Ovary (tissue), 3 donors: ENCODE results near the gene GOT1.

Source experiments
- EP300 ChIP-seq: sonication (generic); formaldehyde crosslinking; IDR thresholded peaks from one replicate; pipeline ENCODE4 v1.6.1; 2017; ENCODE audit warnings: antibody characterized with exemption
- POLR2A ChIP-seq: fragments of 450-650 bp; IDR thresholded peaks from one replicate; pipeline ENCODE4 v1.6.1; 2017; ENCODE audit warnings: antibody characterized with exemption, mild to moderate bottlenecking, moderate library complexity
- TF ChIP-seq, protein P1 (sequence below), 3 donors: fragments of 450-650 bp in 2 of 3; fragments of 200-600 bp in 1 of 3; IDR thresholded peaks; one replicate each; pipeline versions ENCODE4 v1.5.1 to v1.8.0; 2016 to 2022; ENCODE audit warnings: antibody characterized with exemption in 3 of 3, mild to moderate bottlenecking in 1 of 3
- donor health status: DM: no; HTN: no; CAD: no.

DNA sequence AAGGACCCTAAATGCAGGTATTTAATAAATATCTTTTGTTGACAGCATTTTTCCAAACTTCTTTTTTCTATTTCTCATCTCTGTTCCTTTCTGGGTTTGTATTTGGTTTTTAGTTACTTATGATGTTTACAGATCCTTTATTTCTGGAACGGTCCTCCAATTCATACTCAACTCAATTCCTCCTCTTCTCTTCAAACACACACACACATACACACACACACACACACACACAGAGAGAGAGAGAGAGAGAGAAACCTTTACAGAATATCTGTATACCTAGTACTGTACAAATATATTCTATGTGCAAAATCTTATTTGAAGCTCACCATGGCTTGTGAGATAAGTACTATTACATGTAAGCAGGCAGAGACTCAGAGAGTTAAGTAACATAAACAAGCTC lies 21.6 kb upstream of the GOT1 start:
- TF ChIP-seq, protein P1, sequence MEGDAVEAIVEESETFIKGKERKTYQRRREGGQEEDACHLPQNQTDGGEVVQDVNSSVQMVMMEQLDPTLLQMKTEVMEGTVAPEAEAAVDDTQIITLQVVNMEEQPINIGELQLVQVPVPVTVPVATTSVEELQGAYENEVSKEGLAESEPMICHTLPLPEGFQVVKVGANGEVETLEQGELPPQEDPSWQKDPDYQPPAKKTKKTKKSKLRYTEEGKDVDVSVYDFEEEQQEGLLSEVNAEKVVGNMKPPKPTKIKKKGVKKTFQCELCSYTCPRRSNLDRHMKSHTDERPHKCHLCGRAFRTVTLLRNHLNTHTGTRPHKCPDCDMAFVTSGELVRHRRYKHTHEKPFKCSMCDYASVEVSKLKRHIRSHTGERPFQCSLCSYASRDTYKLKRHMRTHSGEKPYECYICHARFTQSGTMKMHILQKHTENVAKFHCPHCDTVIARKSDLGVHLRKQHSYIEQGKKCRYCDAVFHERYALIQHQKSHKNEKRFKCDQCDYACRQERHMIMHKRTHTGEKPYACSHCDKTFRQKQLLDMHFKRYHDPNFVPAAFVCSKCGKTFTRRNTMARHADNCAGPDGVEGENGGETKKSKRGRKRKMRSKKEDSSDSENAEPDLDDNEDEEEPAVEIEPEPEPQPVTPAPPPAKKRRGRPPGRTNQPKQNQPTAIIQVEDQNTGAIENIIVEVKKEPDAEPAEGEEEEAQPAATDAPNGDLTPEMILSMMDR (IDR thresholded peaks at IDR 0.05): no peak
- no peak for TF ChIP-seq POLR2A
- no peak for TF ChIP-seq EP300
